Breast epithelium (tissue), 4 donors: ENCODE measurements around the gene JSRP1. TPM values are rescaled to one million over a fixed set of nuclear protein-coding genes. Genes with fewer than 3 reads are reported as not detected.

Experiments used
- DNase-seq, 2 donors: peaks; one replicate each; pipeline ENCODE4 v3.0.0-alpha.2; 2019; ENCODE audit warnings: low spot score in 2 of 2
- H3K27ac ChIP-seq, 2 donors: fragments of 200-600 bp; sonication (generic) in 1 of 2; one replicate each; pipeline ENCODE4 v1.5.1; 2016 to 2019; ENCODE audit warnings: mild to moderate bottlenecking in 1 of 2
- H3K27me3 ChIP-seq, 2 donors: fragments of 200-600 bp; sonication (generic) in 1 of 2; one replicate each; pipeline versions ENCODE4 v1.5.1 to v1.6.0; 2017 to 2019; ENCODE audit warnings: control low read depth in 1 of 2, mild to moderate bottlenecking in 1 of 2
- H3K36me3 ChIP-seq: fragments of 200-600 bp; one replicate; pipeline ENCODE4 v1.5.1; 2019
- H3K4me1 ChIP-seq, 2 donors: fragments of 200-600 bp; sonication (generic); one replicate each; pipeline ENCODE4 v1.5.1; 2016 to 2019; ENCODE audit warnings: control low read depth in 1 of 2
- H3K4me3 ChIP-seq, 3 donors: fragments of 200-600 bp; sonication (generic); 1 replicate in 2 of 3; 2 replicates in 1 of 3; pipeline ENCODE4 v1.5.1; 2016 to 2019; ENCODE audit warnings: mild to moderate bottlenecking in 3 of 3, moderate library complexity in 2 of 3
- H3K9me3 ChIP-seq, 2 donors: fragments of 200-600 bp; sonication (generic) in 1 of 2; one replicate each; pipeline ENCODE4 v1.5.1; 2016 to 2019; ENCODE audit warnings: control low read depth in 1 of 2
- POLR2A ChIP-seq: fragments of 450-650 bp; IDR thresholded peaks from one replicate; pipeline ENCODE4 v1.6.1; 2016; ENCODE audit warnings: antibody characterized with exemption, mild to moderate bottlenecking, moderate library complexity
- POLR2AphosphoS5 ChIP-seq, 3 donors: sonication (generic); formaldehyde crosslinking; IDR thresholded peaks; one replicate each; pipeline ENCODE4 v1.6.1; 2017; ENCODE audit warnings: antibody characterized with exemption in 3 of 3
- intact Hi-C: fragments of 100-400 bp; cut with DNase I; formaldehyde crosslinking; loops from one replicate; pipeline ENCODE4 v1.15.1; 2023; ENCODE audit warnings: low total_unique reads
- total RNA-seq, 3 donors: library from RNA; depleted of rRNA; stranded (reverse); fragments of >200 nt; gene quantifications; one replicate each; pipeline ENCODE4 v1.1.0, GENCODE V29; 2016
- TF ChIP-seq, protein P1 (sequence below), 3 donors: fragments of 450-650 bp; IDR thresholded peaks; one replicate each; pipeline ENCODE4 v1.5.1; 2016 to 2017; ENCODE audit warnings: antibody characterized with exemption in 3 of 3, mild to moderate bottlenecking in 3 of 3, moderate library complexity in 3 of 3

JSRP1 gene
- total RNA-seq, 3 donors from 2014 or later: 1.0 to 2.3 TPM; not detected in 1

DNA sequence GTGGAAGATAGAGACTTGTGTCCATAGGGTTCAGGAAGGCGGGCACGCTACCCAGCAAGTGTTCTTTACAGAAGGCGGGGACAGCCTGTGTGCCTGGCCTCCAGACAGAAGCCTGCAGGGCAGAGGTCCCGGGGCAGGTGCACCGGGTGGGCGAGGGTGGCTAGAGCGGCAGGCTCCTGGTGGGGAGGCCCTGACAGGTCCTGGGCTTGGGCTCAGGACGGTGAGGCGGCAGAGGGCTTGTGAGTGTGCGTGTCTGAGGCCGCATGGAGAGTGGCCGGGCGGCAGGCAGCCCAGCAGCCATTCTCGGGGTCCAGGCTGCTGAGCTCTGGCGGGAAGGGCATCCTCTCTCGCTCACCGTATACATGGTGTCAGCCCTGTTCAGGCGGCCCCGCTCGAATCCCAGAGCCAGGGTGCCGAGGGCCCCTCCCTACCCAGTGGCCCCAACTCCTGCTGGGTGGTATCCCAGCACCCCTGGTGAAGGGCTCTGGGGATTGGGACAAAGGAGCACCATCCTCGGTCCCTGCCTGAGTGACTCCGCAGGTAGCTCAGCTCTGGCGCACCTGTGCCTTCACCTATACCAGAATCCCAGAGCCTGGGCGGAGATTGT, 10.1 kb downstream of the JSRP1 start:
- TF ChIP-seq POLR2AphosphoS5 (IDR thresholded peaks at IDR 0.05) (no peak), POLR2A (no peak)
- TF ChIP-seq, protein P1, sequence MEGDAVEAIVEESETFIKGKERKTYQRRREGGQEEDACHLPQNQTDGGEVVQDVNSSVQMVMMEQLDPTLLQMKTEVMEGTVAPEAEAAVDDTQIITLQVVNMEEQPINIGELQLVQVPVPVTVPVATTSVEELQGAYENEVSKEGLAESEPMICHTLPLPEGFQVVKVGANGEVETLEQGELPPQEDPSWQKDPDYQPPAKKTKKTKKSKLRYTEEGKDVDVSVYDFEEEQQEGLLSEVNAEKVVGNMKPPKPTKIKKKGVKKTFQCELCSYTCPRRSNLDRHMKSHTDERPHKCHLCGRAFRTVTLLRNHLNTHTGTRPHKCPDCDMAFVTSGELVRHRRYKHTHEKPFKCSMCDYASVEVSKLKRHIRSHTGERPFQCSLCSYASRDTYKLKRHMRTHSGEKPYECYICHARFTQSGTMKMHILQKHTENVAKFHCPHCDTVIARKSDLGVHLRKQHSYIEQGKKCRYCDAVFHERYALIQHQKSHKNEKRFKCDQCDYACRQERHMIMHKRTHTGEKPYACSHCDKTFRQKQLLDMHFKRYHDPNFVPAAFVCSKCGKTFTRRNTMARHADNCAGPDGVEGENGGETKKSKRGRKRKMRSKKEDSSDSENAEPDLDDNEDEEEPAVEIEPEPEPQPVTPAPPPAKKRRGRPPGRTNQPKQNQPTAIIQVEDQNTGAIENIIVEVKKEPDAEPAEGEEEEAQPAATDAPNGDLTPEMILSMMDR (IDR thresholded peaks at IDR 0.05): no peak
- intact Hi-C loops: loop anchor here (5.0 kb wide), 1 partner anchor 586 kb away; no protein-coding TSS in a partner anchor
- H3K27me3 ChIP-seq: peaks cover 0 to 20% of the 10 kb centered on the region in 2 donors
- no peak overlapping the region for H3K4me3 ChIP-seq
- H3K4me1 ChIP-seq: peaks cover 8 to 17% of the 10 kb centered on the region in 2 donors
- H3K9me3 ChIP-seq: no peaks in the 10 kb centered on the region
- H3K27ac ChIP-seq: no peak overlapping the region
- peaks cover 27% of the 10 kb centered on the region for H3K36me3 ChIP-seq
- no peak for DNase-seq

- H3K36me3 ChIP-seq: peaks cover 27% of the 10 kb centered on the region
- H3K4me3 ChIP-seq: no peak overlapping the region
- H3K4me1 ChIP-seq: peaks cover 11 to 18% of the 10 kb centered on the region in 2 donors
- no peak for DNase-seq
- TF ChIP-seq, protein P1 (IDR thresholded peaks at IDR 0.05): no peak
- TF ChIP-seq POLR2A (no peak), POLR2AphosphoS5 (IDR thresholded peaks at IDR 0.05) (no peak)
- H3K27ac ChIP-seq: no peak overlapping the region
- peaks cover 0 to 12% of the 10 kb centered on the region in 2 donors for H3K27me3 ChIP-seq
- intact Hi-C loops: loop anchor here (5.0 kb wide), 1 partner anchor 587 kb away; no protein-coding TSS in a partner anchor
- no peaks in the 10 kb centered on the region for H3K9me3 ChIP-seq
These were observed 10.9 kb downstream of the JSRP1 start for GRCh38 chr19:2245273-2245672.

DNA sequence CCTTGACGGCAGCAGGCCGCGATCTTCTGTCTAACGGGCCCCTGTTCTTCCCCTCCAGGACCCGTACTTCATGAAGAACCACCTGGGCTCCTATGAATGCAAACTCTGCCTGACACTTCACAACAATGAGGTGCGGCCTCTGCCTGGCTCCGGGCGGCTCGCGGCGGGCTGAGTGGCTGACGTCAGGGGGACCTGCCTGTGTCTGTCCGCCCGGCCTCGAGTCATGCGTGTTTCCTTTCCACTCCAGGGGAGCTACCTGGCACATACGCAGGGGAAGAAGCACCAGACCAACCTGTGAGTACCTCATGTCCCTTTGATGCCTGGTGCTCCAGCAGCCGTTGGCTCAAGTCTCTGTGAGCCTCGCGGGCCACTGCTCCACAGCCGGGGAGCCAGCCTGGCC, 11.7 kb downstream of the JSRP1 start:
- H3K27me3 ChIP-seq: peaks cover 0 to 4% of the 10 kb centered on the region in 2 donors
- H3K36me3 ChIP-seq: peaks cover 27% of the 10 kb centered on the region
- no peaks in the 10 kb centered on the region for H3K9me3 ChIP-seq
- no peak overlapping the region for H3K4me3 ChIP-seq
- no peak for TF ChIP-seq POLR2AphosphoS5 (IDR thresholded peaks at IDR 0.05)
- TF ChIP-seq POLR2A: no peak
- TF ChIP-seq, protein P1 (IDR thresholded peaks at IDR 0.05): no peak
- intact Hi-C loops: no loop called here
- DNase-seq: no peak
- H3K27ac ChIP-seq: no peak overlapping the region
- H3K4me1 ChIP-seq: peaks cover 18% of the 10 kb centered on the region in 2 donors

GRCh38 chr19:2244125-2244411, 12.1 kb downstream of the JSRP1 start:
- H3K4me1 ChIP-seq: peaks cover 18 to 21% of the 10 kb centered on the region in 2 donors
- TF ChIP-seq, protein P1 (IDR thresholded peaks at IDR 0.05): no peak
- no peak for TF ChIP-seq POLR2AphosphoS5 (IDR thresholded peaks at IDR 0.05)
- TF ChIP-seq POLR2A: no peak
- intact Hi-C loops: no loop called here

GRCh38 chr19:2243274-2244124, 12.7 kb downstream of the JSRP1 start:
- no peaks in the 10 kb centered on the region for H3K27me3 ChIP-seq
- no peaks in the 10 kb centered on the region for H3K9me3 ChIP-seq
- no peak for TF ChIP-seq POLR2AphosphoS5 (IDR thresholded peaks at IDR 0.05)
- TF ChIP-seq, protein P1 (IDR thresholded peaks at IDR 0.05): no peak
- no peak for TF ChIP-seq POLR2A
- H3K4me3 ChIP-seq: no peak overlapping the region
- peaks cover 18 to 21% of the 10 kb centered on the region in 2 donors for H3K4me1 ChIP-seq
- DNase-seq: no peak
- peaks cover 27% of the 10 kb centered on the region for H3K36me3 ChIP-seq
- intact Hi-C loops: no loop called here
- H3K27ac ChIP-seq: no peak overlapping the region

More at GRCh38 chr19:2244125-2244411, 12.1 kb downstream of the JSRP1 start:
- Histone ChIP-seq H3K27me3 (no peaks in the 10 kb centered on the region), H3K9me3 (no peaks in the 10 kb centered on the region), H3K27ac (no peak overlapping the region), H3K4me3 (no peak overlapping the region), H3K36me3 (peaks cover 27% of the 10 kb centered on the region)
- no peak for DNase-seq
